DMS 273 (cell line): Measurements from ENCODE around the gene CD4.

Experiments used
- DNase-seq: peaks from one replicate; lab custom pipeline; 2025; ENCODE audit not compliant: unreplicated experiment; lab: John Stamatoyannopoulos, UW

Gene CD4

DNA sequence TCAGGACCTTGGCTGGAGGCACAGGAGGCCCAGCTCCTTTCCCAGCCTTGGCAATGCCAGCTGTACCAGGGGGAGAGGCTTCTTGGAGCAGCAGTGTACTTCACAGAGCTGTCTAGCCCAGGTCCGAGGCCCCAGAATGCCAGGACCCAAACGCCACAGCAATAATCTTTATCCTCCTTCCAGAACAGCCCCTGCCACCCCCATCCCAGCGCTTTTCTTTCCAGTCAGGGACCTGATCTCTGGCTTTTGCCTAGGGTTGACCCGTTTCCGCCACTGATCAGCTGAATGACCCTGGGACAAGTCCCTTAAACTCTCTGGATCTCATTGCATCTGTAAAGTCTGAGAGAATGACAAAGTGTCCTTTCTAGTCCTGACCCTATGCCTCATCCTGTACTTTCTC, 11.9 kb upstream of the CD4 start:
- DNase-seq: no peak

DNA sequence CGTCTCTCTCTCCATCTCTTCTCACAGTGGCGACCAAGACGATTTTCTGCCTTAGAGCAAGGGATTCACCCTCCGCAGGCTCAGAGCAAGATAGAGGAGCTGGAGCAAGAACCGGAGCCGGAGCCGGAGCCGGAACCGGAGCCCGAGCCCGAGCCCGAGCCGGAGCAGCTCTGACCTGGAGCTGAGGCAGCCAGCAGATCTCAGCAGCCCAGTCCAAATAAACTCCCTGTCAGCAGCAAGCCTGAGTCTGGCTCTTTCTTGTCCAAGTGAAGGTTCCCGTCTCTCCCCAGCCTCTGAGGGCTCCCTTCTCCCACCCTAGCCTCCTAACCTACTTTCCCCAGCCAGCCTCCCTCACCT, 11.1 kb upstream of the CD4 start:
- peak; percentile 65 for DNase-seq

DNA sequence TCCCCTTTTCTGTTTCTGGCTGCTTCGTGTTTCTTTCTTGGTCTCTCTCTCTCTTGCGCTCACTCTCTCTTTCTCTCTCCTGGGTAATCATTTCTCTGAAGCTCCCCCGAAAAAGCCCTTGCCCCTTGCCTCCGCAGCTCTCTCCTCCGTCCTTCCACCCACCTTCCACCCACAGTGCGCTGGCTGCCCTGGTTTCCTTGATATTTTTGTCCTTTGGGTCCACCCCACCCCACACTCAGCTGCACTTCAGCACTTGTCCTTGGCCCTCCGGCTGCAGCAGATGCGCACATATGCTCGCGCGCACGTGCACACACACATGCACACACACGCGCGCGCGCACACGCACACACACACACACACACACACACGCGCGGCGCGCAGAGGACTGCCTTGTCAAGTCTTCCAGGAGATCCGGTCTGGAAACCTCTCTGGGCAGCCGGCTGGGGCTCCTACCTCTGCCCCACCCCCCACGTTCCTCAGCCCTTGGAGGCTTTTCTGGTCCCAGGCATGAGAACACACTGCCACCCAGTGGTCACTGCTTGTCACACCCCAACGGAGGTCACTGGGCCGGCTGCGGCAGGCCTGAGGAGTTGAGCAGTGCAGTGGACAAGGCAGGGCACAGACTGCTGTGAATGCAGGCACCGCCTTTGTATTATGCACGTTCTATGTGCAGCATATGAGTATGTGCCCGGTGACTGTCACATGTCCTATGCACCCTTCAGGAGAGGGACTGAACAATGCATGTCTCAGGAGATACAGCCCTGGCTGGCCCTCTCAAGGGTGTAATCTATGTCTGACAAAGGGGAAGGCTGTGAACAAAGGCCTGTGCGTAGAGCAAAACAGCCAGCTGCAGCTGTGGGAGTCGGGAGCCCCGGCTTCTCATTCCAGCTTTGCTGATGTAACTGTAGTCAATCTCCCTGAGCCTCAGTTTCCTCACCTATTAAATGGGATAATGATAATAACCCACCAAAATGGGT, 10.5 kb upstream of the CD4 start:
- DNase-seq: peak; percentile 94

DNA sequence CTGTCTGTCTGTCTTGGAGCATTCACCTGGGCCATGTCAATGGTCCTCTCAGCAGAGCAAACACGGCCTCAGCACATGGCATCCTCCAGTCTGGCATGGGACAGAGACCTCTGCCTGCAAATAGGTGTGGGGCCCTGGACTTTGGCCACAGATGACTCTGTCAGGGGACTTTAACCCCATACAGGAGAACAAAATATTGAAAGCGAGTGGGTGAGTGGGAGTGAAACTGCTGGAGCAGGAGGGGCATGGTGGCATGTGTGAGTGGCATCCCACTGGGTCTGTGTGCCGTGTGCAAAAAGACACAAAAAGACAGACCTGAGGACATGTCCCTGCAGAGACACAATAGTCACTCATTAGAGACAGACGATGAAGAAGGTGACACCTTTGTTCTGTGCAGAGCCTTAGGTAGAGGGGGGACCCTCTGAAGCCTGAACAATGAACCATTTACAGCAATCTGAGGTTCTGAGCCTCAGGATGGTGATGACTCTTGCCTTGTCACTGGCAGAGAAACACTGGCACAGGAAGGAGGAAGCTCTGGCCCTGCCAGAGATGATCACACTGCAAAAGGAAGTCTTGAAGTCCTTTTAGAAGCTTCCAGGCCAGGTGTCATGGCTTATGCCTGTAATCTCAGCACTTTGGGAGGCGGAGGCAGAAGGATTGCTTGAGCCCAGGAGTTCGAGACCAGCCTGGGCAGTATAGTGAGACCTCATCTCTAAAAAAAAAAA, 9.5 kb upstream of the CD4 start:
- no peak for DNase-seq

DNA sequence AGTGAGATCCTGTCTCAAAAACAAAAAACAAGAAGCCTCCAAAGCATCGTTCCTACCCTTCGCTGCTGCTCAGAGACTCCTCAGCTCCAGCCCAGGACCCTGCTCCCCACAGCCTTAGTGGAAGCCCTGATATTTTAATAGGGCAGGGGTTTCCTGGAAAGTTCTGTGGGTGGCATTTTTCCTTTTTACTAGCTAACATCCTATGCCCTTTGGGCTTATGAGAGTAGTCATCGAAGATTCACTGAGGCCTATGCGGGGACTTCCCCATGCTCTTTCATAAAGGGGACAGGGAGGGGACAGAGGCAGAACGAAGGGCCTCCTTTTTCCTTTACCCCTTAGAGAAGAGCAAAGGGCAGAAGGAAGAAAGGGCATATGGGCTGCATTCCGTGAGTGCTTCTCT, 8.8 kb upstream of the CD4 start:
- DNase-seq: no peak

DNA sequence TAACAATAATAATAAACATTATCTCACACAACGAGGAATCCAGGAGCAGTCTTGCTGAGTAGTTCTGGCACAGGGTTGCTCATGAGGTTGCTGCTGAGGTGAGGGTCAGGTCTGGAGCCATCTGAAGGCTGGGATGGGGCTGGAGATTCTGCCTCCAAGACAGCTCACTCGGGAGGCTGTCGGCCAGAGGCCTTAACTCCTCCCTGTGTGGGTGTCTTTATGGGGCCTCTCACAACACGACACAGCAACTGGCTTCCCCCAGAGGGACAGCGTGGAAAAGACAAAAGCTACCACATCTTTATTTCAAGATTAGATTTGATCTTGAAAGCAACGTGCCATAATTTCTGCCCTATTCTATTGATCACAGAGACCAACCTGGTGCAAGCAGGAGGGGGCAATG, 7.2 kb upstream of the CD4 start:
- no peak for DNase-seq

DNA sequence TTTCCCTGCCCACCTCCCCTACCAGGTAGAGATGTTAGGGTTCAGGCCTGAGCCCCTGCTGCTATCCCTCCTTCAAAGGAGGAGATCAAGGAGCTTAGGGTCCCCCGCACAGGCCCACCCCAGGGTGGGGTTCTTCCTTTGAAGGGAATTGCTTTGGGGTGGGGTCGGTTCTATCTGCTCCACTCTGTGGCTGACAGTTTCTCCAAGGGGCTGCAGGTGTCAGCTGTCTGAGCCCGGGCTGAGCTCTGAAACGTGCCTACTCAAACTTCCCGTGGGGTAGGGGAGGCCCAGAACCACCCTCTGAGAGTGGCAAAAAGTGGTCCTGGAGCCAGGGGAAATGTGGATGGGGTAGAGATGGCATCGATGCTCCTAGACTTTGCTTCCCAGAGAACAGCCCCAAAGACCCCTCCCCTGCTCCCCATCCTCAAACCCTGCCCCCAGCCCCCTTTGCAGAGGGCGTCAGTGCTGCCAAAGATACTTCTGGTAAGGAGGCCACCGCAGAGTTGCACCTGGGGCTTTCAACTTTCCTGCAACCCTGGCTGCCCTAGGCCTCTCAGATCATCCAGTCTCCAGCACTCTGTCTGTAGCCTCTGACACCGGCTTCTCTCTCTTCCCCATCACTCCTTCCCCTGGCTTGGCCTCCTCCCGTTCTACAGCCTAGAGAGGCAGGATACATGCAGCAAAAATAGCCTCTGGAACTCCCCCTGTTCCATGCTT, 6.3 kb upstream of the CD4 start:
- DNase-seq: no peak

DNA sequence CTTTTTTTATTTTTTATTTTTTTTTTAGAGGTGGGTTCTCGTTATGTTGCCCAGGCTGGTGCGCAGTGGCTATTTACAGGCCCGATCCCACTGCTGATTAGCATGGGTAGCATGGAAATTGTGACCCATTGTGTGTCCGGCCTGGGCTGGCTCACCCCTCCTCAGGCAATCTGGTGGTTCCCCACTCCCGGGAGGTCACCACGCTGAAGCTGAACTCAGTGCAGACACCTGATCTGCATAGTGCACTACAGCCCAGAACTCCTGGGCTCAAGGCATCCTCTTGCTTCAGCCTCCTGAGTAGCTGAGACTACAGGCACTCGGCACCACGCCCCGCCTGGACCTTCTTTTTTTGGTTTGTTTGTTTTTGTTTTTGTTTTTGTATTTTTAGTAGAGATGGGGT, 5.5 kb upstream of the CD4 start:
- DNase-seq: no peak

DNA sequence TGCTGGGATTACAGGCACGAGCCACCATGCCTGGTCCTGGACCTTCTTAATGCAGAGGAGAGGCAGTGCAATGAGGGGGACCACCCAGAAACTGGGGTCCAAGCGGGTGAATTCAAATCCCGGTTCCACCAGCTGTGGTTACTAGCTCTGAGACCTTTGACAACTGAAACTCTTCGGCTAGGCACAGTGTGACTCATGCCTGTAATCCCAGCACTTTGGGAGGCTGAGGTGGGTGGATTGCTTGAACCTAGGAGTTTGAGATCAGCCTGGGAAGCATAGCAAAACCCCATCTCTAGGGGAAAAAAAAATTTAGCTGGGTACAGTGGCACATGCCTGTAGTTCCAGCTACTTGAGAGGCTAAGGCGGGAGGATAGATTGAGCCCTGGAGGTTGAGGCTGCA, 5.0 kb upstream of the CD4 start:
- no peak for DNase-seq

DNA sequence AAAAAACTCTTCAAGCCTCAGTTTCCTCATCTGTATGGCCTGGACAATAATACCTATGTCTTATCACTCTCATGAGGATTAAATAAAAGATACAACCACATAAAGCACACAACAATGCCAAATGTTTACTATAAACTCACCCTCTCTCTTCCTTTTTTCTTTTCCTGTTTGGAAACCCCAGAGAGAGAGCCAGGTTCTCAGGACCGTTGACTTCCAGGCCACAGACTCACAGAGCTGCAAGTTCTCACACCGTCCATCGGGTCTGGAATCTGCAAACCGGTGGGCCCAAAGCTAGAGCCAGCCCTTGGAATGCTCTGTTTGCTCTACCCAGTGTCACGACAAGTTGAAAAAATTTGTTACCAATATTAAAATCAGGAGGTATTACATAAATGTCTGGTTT, 4.6 kb upstream of the CD4 start:
- no peak for DNase-seq

DNA sequence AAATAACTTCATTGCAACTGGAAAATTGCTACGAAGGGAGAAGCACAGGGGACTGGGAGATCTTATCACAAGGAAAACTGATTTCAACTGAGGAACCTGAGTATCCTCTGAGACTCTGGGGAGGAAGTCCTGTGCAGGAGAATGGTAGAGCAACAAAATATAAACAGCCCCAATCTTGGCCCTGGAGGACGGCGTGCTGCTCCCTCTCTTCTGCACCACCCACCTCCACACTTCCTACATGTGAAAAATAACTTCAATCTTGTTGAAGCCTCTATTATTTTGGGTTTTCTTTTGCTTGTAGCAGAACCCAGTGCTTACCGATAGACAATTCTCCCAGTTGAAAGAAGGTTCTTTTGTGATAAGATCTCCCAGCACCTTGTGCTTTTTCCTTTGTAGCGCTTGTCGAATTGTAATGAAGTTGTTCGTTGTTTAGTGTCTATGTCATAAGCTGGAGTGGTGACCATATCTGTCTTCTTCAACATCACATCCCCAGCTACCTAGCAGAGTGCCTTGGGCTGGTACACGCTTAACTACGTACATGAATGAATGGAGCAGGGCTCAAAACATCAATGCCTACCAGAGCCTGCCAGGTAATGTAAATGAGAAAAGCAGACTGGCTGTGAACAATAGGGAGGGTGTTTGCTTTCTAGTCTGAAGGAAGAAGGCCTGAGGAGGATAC, 2.8 kb upstream of the CD4 start:
- no peak for DNase-seq

DNA sequence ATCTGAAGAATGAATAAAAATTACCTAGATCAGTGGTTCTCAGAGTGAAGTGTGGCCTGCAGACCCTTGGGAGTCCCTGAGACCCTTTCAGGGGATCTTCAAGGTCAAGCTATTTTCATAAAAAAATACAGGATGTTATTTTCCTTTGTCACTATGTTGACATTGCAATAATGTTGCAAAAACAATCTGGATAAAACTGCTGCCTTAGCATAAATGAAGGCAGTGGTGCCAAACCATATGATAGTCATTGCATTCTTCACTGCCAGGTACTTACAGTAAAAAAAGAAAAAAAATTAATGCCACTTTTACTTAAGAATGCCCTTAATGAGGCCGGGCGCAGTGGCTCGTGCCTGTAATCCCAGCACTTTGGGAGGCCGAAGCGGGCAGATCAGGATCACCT, 2.0 kb upstream of the CD4 start:
- no peak for DNase-seq

DNA sequence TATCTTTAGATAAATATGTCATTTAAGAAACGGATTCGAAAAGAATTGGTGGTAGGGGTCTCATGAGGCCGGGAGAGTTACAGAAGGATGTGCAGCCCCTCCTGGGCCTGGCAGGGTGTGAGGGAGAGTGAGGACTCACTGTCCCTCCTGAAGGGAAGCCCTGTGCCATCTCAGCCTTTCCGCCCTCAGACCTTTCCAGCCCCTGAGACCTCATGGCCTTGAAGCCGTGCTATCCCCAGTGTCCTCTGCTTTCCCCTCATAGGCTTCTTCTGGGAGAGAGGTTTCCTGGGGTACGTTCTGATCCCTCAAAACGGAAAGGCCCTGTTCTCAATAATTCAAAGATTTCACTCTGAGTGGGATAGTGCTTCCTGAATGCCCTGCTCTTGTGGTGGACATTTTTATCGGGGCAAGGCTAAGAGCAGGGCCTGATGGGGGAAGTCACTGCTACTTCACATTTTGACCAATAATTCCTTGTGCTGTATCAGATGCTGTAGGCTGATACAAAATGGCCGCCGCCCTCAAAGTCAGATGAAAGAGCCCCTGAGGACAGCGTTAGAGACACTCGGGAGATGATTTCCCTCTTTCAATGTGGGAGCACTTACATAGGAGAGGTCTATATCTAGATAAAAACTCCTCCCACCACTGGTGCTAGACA, 1.3 kb downstream of the CD4 start:
- DNase-seq: no peak

DNA sequence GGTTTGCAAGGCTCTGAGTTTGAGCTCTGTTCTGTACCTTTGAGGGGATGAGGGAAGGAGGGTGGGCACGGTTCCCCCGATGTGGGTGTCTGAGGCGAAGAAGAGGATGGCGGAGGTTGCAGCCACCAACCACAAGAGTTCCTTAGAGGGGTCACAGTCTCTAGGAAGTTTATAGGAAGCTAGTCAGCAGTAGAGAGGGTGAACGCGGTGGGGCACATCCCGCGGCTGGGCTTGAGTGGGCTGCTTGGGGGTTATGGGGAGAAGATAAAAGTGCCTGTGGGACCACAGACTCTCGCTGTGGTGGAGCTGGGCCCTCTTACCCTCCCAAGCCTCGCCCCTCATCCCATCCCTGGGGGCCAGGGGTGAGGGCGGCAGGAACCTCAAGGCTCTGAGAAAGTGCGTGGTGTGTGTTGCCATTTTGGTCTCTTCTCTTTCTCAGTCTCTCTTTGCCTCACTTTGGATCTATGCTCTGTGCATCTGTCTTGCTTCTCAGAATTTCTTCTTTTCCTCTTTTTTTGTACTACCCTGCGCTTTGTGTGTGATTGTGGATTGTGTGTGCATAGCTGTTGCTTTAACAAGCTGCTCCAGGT, 2.7 kb downstream of the CD4 start:
- DNase-seq: no peak

DNA sequence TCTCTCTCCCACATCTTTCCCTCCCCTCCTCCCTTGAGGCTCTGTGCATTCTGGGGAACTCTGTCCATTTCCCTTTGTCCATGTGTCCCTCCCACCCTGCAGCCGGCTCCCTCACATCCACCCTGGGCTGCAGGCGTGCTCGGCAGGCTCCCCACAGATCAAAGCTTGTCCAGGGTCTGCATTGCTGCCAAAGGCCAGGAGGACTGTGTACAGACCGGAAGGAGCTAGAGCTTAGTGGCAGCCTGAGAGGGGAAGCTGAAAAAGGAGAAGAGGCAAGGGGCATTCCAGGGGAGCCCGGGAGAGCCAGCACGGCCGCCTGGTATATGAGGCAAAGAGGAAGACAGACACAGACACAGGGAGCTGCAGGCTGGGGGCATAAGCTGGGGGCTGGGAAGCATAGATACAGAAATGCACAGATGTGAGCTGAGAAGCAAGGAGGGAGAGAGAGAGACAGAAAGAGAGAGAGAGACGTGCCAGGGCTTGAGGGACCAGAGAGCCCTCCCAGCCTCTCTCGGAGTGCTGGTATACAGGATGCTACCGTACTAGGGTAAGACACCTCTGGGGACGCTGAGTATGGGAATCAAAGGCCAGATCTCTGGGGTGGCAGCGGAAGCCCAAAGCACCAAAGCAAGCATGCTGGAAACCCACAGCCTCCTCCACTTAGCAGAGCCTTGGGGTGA, 3.3 kb downstream of the CD4 start:
- DNase-seq: no peak

DNA sequence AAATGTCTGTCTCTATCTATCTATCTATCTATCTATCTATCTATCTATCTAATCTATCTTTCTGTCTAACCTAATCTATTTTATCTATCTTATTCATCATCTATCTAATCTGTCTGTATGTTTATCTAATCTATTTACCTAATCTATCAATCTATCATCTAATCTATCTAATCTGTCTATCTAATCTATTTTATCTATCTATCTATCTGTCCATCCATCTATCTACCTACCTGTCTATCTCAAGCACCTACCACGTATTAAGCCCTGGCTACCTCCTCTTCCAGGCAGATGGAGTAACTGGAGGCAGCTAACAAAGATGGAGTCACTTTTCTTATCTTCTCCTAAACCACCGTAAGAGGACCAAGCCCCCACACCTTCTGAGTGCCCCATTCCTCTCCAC, 5.8 kb downstream of the CD4 start:
- DNase-seq: no peak

DNA sequence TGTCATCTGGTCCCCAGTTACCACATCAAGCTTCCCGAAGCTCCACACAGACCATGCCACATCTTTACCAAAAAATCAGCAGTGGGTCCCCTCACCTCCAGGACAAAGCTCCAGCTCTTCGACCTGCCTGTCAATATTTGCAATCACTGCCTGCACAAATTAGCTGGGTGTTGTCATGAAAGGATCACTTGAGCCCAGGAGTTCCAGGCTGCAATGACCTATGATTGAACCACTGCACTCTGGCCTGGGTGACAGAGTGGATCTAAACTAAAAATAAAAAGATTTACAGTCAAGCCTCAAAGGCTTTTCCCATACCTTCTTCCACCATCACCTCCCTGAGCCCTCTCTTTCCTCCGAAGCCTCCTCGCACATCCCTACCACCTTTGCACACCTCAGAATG, 7.2 kb downstream of the CD4 start:
- no peak for DNase-seq

DNA sequence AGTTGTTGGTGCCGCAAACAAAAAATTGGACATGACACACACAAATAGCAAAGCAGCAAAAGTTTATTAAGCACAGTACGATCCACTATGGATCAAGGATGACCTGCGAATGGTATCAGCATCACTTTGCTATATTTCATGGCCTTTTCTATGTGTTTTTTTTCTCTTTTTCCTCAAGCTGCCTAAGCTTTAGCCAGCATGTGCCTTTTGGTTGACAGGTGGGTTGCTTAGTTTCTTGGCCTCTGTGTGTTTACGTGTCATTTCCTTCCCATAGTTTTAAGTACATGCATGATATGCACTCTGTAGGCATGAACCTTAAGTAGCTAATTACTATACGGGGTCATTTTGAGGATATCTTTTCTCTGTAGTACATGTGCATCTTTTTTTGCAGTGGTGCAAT, 9.8 kb downstream of the CD4 start:
- DNase-seq: no peak

DNA sequence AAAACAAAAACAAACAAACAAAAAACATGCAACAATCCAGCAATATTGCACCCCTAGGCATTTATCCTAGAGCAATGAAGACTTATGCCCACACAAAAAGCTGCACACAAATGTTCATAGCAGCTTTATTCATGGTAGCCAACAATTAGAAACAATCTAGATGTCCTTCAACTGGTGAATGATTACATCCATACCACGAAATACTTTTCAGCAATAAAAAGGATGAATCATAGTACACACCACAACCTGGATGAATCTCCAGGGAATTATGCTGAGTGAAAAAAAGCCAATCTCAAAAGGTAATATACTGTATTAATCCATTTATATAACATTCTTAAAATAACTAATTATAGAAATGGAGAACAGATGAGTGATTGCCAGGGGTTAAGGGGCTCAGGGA, 17.8 kb downstream of the CD4 start:
- DNase-seq: no peak

DNA sequence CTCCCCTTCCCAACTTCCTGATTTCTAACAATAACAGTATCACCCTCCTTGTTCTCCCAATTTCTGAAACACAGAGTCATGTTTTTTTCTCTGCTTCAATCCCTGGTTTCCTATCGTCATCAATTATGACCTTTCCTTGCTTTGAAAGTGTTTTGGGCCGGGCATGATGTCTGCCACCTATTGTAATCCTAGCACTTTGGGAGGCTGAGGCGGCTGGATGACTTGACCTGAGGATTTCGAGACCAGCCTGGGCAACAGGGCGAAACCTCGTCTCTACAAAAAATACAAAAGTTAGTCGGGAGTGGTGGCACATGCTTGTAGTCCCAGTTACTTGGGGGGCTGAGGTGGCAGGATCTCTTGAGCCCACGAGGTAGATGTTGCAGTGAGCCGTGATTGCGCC, 19.7 kb downstream of the CD4 start:
- DNase-seq: no peak
